RWPE2 (cell line): ENCODE data around the gene LONP2.

Experiments
- ATAC-seq: fragments of 200-7000 bp; cut with Tn5 transposase; 3 replicates; pipeline ENCODE4 v1.9.1; 2021; ENCODE audit warnings: low read depth
- DNase-seq: peaks from one replicate; pipeline ENCODE4 v3.0.0-alpha.2; 2020; ENCODE audit warnings: low spot score
- H3K27ac ChIP-seq: fragments of 450-650 bp; 2 replicates; pipeline ENCODE4 v1.5.1; 2017; ENCODE audit warnings: mild to moderate bottlenecking; ENCODE audit not compliant: poor library complexity, severe bottlenecking
- H3K27me3 ChIP-seq: fragments of 250-450 bp; sonication (Bioruptor Pico); 2 replicates; pipeline ENCODE4 v1.5.1; 2021; ENCODE audit warnings: mild to moderate bottlenecking, moderate library complexity; ENCODE audit not compliant: insufficient read depth, poor library complexity, severe bottlenecking
- H3K36me3 ChIP-seq: fragments of 250-450 bp; sonication (Bioruptor Pico); 2 replicates; pipeline ENCODE4 v1.5.1; 2020; ENCODE audit warnings: low read depth, mild to moderate bottlenecking, moderate library complexity
- H3K4me1 ChIP-seq: fragments of 250-450 bp; sonication (Bioruptor Pico); 2 replicates; pipeline ENCODE4 v1.5.1; 2021; ENCODE audit warnings: mild to moderate bottlenecking, moderate library complexity; ENCODE audit not compliant: insufficient read depth, poor library complexity, severe bottlenecking
- H3K4me3 ChIP-seq: fragments of 250-450 bp; sonication (Bioruptor Pico); 2 replicates; pipeline ENCODE4 v1.5.1; 2021; ENCODE audit warnings: mild to moderate bottlenecking, moderate library complexity; ENCODE audit not compliant: severe bottlenecking
- H3K9me3 ChIP-seq: fragments of 250-450 bp; sonication (Bioruptor Pico); 2 replicates; pipeline ENCODE4 v1.5.1; 2021; ENCODE audit warnings: mild to moderate bottlenecking, moderate library complexity; ENCODE audit not compliant: severe bottlenecking
- CTCF ChIP-seq: fragments of 450-650 bp; IDR thresholded peaks from one replicate; pipeline ENCODE4 v1.5.1; 2017; ENCODE audit warnings: mild to moderate bottlenecking, moderate library complexity; ENCODE audit not compliant: poor library complexity, severe bottlenecking

Gene LONP2

GRCh38 chr16:48215738-48216137, 28.4 kb upstream of the LONP2 start:
- H3K27me3 ChIP-seq = no peaks in the 10 kb centered on the region
- no peak for ATAC-seq
- no peaks in the 10 kb centered on the region for H3K36me3 ChIP-seq
- no peaks in the 10 kb centered on the region for H3K4me1 ChIP-seq
- H3K27ac ChIP-seq = no peak overlapping the region
- TF ChIP-seq CTCF = no peak
- H3K9me3 ChIP-seq = no peaks in the 10 kb centered on the region
- H3K4me3 ChIP-seq = no peak overlapping the region
- no peak for DNase-seq

GRCh38 chr16:48217708-48218107, 26.4 kb upstream of the LONP2 start:
- TF ChIP-seq CTCF = no peak
- Histone ChIP-seq H3K36me3 (no peaks in the 10 kb centered on the region), H3K4me1 (no peaks in the 10 kb centered on the region), H3K27me3 (no peaks in the 10 kb centered on the region), H3K4me3 (no peak overlapping the region), H3K27ac (no peak overlapping the region), H3K9me3 (no peaks in the 10 kb centered on the region)
- DNase-seq = no peak
- ATAC-seq = no peak

- Histone ChIP-seq H3K27ac (no peak overlapping the region), H3K36me3 (no peaks in the 10 kb centered on the region), H3K9me3 (no peaks in the 10 kb centered on the region), H3K27me3 (no peaks in the 10 kb centered on the region), H3K4me3 (no peak overlapping the region), H3K4me1 (no peaks in the 10 kb centered on the region)
- TF ChIP-seq CTCF = no peak
- DNase-seq = no peak
- no peak for ATAC-seq
Observed at GRCh38 chr16:48218473-48218872, 25.6 kb upstream of the LONP2 start.

- DNase-seq (no peak), ATAC-seq (no peak)
- Histone ChIP-seq H3K9me3 (no peaks in the 10 kb centered on the region), H3K27ac (no peak overlapping the region), H3K4me1 (peaks cover 7% of the 10 kb centered on the region), H3K4me3 (no peak overlapping the region), H3K36me3 (no peaks in the 10 kb centered on the region), H3K27me3 (no peaks in the 10 kb centered on the region)
- no peak for TF ChIP-seq CTCF
Observed at GRCh38 chr16:48220891-48221290, 23.2 kb upstream of the LONP2 start.

GRCh38 chr16:48223490-48223889, 20.6 kb upstream of the LONP2 start:
- no peak for TF ChIP-seq CTCF
- Histone ChIP-seq H3K36me3 (no peaks in the 10 kb centered on the region), H3K4me3 (no peak overlapping the region), H3K9me3 (no peaks in the 10 kb centered on the region), H3K27me3 (no peaks in the 10 kb centered on the region), H3K4me1 (peaks cover 7% of the 10 kb centered on the region), H3K27ac (no peak overlapping the region)
- DNase-seq (no peak), ATAC-seq (no peak)
